Testis (tissue), 3 donors: Measurements from ENCODE around the gene RUNX1. TPM values are rescaled to one million over a fixed set of nuclear protein-coding genes. Genes with fewer than 3 reads are reported as not detected.

Experiments used
- DNase-seq: peaks from one replicate; pipeline ENCODE4 v3.0.0-alpha.2; 2019
- H3K27ac ChIP-seq, 2 donors: fragments of 200-600 bp; sonication (generic); one replicate each; pipeline ENCODE4 v1.5.1; 2019
- H3K27me3 ChIP-seq: fragments of 200-600 bp; sonication (generic); one replicate; pipeline ENCODE4 v1.5.1; 2019
- H3K36me3 ChIP-seq: fragments of 200-600 bp; sonication (generic); one replicate; pipeline ENCODE4 v1.5.1; 2017; ENCODE audit warnings: low read depth; ENCODE audit errors: missing control alignments
- H3K4me1 ChIP-seq: fragments of 200-600 bp; sonication (generic); one replicate; pipeline ENCODE4 v1.5.1; 2019
- H3K4me3 ChIP-seq, 2 donors: fragments of 200-600 bp; sonication (generic); one replicate each; pipeline ENCODE4 v1.5.1; 2017 to 2019
- H3K9me3 ChIP-seq: fragments of 200-600 bp; sonication (generic); one replicate; pipeline ENCODE4 v1.5.1; 2017
- CTCF ChIP-seq, 3 experiments: fragments of 450-650 bp in 2 of 3; fragments of 200-600 bp in 1 of 3; sonication (generic) in 1 of 3; IDR thresholded peaks; one replicate each; pipeline ENCODE4 v1.5.1; 2016 to 2019; ENCODE audit warnings: antibody characterized with exemption in 3 of 3, mild to moderate bottlenecking in 2 of 3, moderate library complexity in 1 of 3
- POLR2A ChIP-seq: fragments of 450-650 bp; IDR thresholded peaks from one replicate; pipeline ENCODE4 v1.6.1; 2017; ENCODE audit warnings: antibody characterized with exemption, mild to moderate bottlenecking, moderate library complexity
- WGBS, 2 donors: methylation state at CpG; one replicate each; pipeline ENCODE4 v1.1.5; 2018; 5-methylcytosine and 5-hydroxymethylcytosine counted together
- intact Hi-C: fragments of 100-400 bp; cut with DNase I; formaldehyde crosslinking; loops from one replicate; pipeline ENCODE4 v1.15.1; 2023; ENCODE audit warnings: low total_unique reads
- polyA plus RNA-seq: library from polyadenylated mRNA; stranded (reverse); fragments of 350-450 nt; fragmentation: Illumina TruSeq; extraction: RNeasy Lipid Tissue Mini Kit (QIAGEN cat#74804); gene quantifications from one replicate; pipeline ENCODE4 v1.2.3, GENCODE V29; 2014; ENCODE audit warnings: low read depth, low replicate concordance; ENCODE audit not compliant: insufficient read depth
- total RNA-seq, 2 donors: library from RNA; depleted of rRNA; stranded (reverse); fragments of >200 nt; gene quantifications; one replicate each; pipeline ENCODE4 v1.2.3, GENCODE V29; 2016

Gene RUNX1
- total and polyA plus RNA-seq, 3 donors from 2014 or later = 11.1 to 28.7 (median 24.3) TPM

- H3K4me3 ChIP-seq = no peak overlapping the region
- no peak for DNase-seq
- TF ChIP-seq CTCF (IDR thresholded peaks at IDR 0.05) (no peak), POLR2A (no peak)
- WGBS, 2 donors = 39 to 46% methylated on average over 6 of the region's 6 CpGs
- no peaks in the 10 kb centered on the region for H3K9me3 ChIP-seq
- peak overlapping the region in 1 of 2 donors; percentile 0 for H3K27ac ChIP-seq
- intact Hi-C loops = loop anchor here (10.0 kb wide), 1 partner anchor 140 kb away; no protein-coding TSS in a partner anchor
- no peaks in the 10 kb centered on the region for H3K36me3 ChIP-seq
- H3K4me1 ChIP-seq = no peaks in the 10 kb centered on the region
- no peaks in the 10 kb centered on the region for H3K27me3 ChIP-seq
Observed at GRCh38 chr21:34885125-34885524, 164.0 kb downstream of the RUNX1 start.

- Histone ChIP-seq H3K27ac (no peak overlapping the region), H3K27me3 (no peaks in the 10 kb centered on the region), H3K36me3 (no peaks in the 10 kb centered on the region), H3K9me3 (no peaks in the 10 kb centered on the region), H3K4me1 (no peaks in the 10 kb centered on the region), H3K4me3 (no peak overlapping the region)
- intact Hi-C loops = loop anchor here (10.0 kb wide), 1 partner anchor 140 kb away; no protein-coding TSS in a partner anchor
- no peak for TF ChIP-seq POLR2A
- no peak for TF ChIP-seq CTCF (IDR thresholded peaks at IDR 0.05)
- 83% methylated on average over 3 of the region's 3 CpGs for WGBS, 2 donors
- DNase-seq = no peak
Observed at GRCh38 chr21:34884346-34884929, 164.7 kb downstream of the RUNX1 start.

- H3K4me1 ChIP-seq = no peaks in the 10 kb centered on the region
- WGBS, 2 donors = 86 to 89% methylated on average over 6 of the region's 6 CpGs
- no peaks in the 10 kb centered on the region for H3K36me3 ChIP-seq
- DNase-seq = no peak
- H3K9me3 ChIP-seq = no peaks in the 10 kb centered on the region
- TF ChIP-seq POLR2A (no peak), CTCF (IDR thresholded peaks at IDR 0.05) (no peak)
- H3K27ac ChIP-seq = no peak overlapping the region
- intact Hi-C loops = loop anchor here (10.0 kb wide), 1 partner anchor 139 kb away; no protein-coding TSS in a partner anchor
- H3K27me3 ChIP-seq = no peaks in the 10 kb centered on the region
- H3K4me3 ChIP-seq = no peak overlapping the region
Observed at GRCh38 chr21:34883491-34884271, 165.4 kb downstream of the RUNX1 start.

- Histone ChIP-seq H3K4me1 (no peaks in the 10 kb centered on the region), H3K36me3 (no peaks in the 10 kb centered on the region), H3K9me3 (no peaks in the 10 kb centered on the region), H3K27ac (no peak overlapping the region), H3K27me3 (no peaks in the 10 kb centered on the region), H3K4me3 (no peak overlapping the region)
- intact Hi-C loops = loop anchor here (10.0 kb wide), 1 partner anchor 138 kb away; no protein-coding TSS in a partner anchor
- TF ChIP-seq POLR2A = no peak
- no peak for TF ChIP-seq CTCF (IDR thresholded peaks at IDR 0.05)
- WGBS, 2 donors = 84 to 92% methylated on average over 2 of the region's 2 CpGs
- DNase-seq = no peak
Observed at GRCh38 chr21:34882719-34883131, 166.4 kb downstream of the RUNX1 start.
